Measurements from ENCODE around the gene CENPO. TPM values are rescaled to one million over a fixed set of nuclear protein-coding genes. Genes with fewer than 3 reads are reported as not detected.

CENPO gene
- total RNA-seq, 1 experiment from 2014 or later: 33.0 TPM

DNA sequence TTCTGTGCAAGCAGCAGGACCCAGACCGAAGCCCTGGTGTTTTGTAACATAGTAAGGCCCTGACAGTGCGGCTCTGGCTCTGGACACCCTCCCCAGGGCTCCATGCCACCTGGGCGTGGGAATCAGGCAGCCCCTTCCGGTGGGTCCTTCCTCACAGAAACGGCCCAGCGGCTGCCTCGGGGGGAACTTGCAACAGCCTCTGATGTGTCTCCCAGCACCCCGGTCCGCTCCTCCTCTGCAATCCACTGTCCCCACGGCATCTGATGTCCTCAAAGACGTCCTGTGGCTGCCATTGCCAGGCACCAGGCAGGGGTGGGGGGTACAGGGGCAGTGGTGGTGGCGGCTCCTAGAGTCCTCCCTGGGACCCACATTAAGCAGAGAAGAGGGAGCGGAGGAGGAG, 58.8 kb downstream of the CENPO start:
- no peak overlapping the region for H2AFZ ChIP-seq
- ChIA-PET POLR2A (ENCODE audit: unreplicated experiment) (no interaction called here), CTCF (no interaction called here)
- DNase-seq: no peak
- H3K27ac ChIP-seq: no peak overlapping the region
- no peaks in the 10 kb centered on the region for H3K27me3 ChIP-seq (ENCODE audit: insufficient read depth, low read depth)
- H4K20me1 ChIP-seq (ENCODE audit: insufficient read depth): no peaks in the 10 kb centered on the region
- H3K4me2 ChIP-seq: no peak overlapping the region
- H3K79me2 ChIP-seq (ENCODE audit: low read depth): no peaks in the 10 kb centered on the region
- H3K9me2 ChIP-seq (ENCODE audit: insufficient read depth): no peaks in the 10 kb centered on the region
- H3K9me3 ChIP-seq (ENCODE audit: insufficient read depth, low read depth): no peaks in the 10 kb centered on the region
- no peaks in the 10 kb centered on the region for H3F3A ChIP-seq (ENCODE audit: insufficient read depth, low read depth)
- H3K4me3 ChIP-seq: no peak overlapping the region
- intact Hi-C loops (cut with micrococcal nuclease; ENCODE audit: unreplicated experiment): no loop called here
- no peaks in the 10 kb centered on the region for H3K36me3 ChIP-seq (ENCODE audit: low read depth)
- no peak for TF ChIP-seq EZH2 (IDR thresholded peaks at IDR 0.05; ENCODE audit: low read depth)
- TF ChIP-seq, protein P1, sequence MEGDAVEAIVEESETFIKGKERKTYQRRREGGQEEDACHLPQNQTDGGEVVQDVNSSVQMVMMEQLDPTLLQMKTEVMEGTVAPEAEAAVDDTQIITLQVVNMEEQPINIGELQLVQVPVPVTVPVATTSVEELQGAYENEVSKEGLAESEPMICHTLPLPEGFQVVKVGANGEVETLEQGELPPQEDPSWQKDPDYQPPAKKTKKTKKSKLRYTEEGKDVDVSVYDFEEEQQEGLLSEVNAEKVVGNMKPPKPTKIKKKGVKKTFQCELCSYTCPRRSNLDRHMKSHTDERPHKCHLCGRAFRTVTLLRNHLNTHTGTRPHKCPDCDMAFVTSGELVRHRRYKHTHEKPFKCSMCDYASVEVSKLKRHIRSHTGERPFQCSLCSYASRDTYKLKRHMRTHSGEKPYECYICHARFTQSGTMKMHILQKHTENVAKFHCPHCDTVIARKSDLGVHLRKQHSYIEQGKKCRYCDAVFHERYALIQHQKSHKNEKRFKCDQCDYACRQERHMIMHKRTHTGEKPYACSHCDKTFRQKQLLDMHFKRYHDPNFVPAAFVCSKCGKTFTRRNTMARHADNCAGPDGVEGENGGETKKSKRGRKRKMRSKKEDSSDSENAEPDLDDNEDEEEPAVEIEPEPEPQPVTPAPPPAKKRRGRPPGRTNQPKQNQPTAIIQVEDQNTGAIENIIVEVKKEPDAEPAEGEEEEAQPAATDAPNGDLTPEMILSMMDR (conservative IDR thresholded peaks at IDR 0.05): no peak
- no peaks in the 10 kb centered on the region for H3K4me1 ChIP-seq (replicated peaks; ENCODE audit: insufficient read depth)
- BruUV-seq (replicated peaks): no TSS peak

DNA sequence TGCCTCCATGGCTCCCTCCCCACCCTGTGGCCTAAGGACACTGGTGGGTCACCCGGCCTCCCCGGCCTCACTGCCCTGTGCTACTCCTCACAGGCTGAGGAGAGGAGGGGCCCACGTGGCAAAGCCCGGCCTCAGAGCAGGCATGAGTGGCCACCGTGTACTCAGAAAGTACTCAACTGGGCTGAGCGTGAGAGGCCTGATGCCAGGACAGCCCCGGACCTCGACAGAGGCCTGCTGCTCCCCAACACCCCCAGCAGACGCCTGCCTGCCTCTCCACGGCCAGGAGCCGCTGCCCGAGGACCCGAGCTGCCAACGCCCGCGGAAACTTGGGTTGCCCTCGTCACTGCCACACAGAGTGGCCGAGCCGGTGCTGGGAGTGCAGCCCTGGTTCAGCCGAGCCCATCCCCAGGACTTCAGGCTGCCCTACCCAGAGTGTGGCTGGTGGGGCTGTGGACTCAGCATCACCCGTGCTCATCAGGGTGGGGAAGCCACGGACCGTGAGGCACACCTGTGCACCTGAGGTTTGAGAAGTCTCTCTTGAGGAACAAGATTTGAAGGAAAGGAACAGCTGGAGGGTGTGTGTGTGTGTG, 59.3 kb downstream of the CENPO start:
- no peak overlapping the region for H3K4me2 ChIP-seq
- TF ChIP-seq EZH2 (IDR thresholded peaks at IDR 0.05; ENCODE audit: low read depth): no peak
- TF ChIP-seq, protein P1 (conservative IDR thresholded peaks at IDR 0.05): no peak
- no peaks in the 10 kb centered on the region for H3K27me3 ChIP-seq (ENCODE audit: insufficient read depth, low read depth)
- no peaks in the 10 kb centered on the region for H3K9me2 ChIP-seq (ENCODE audit: insufficient read depth)
- ChIA-PET POLR2A (ENCODE audit: unreplicated experiment) (no interaction called here), CTCF (no interaction called here)
- DNase-seq: no peak
- BruUV-seq (replicated peaks): no TSS peak
- intact Hi-C loops (cut with micrococcal nuclease; ENCODE audit: unreplicated experiment): no loop called here
- no peak overlapping the region for H2AFZ ChIP-seq
- no peaks in the 10 kb centered on the region for H3F3A ChIP-seq (ENCODE audit: insufficient read depth, low read depth)
- H3K79me2 ChIP-seq (ENCODE audit: low read depth): no peaks in the 10 kb centered on the region
- H3K4me3 ChIP-seq: no peak overlapping the region
- H3K4me1 ChIP-seq (replicated peaks; ENCODE audit: insufficient read depth): no peaks in the 10 kb centered on the region
- H3K36me3 ChIP-seq (ENCODE audit: low read depth): no peaks in the 10 kb centered on the region
- H3K27ac ChIP-seq: no peak overlapping the region
- no peaks in the 10 kb centered on the region for H4K20me1 ChIP-seq (ENCODE audit: insufficient read depth)
- H3K9me3 ChIP-seq (ENCODE audit: insufficient read depth, low read depth): no peaks in the 10 kb centered on the region

DNA sequence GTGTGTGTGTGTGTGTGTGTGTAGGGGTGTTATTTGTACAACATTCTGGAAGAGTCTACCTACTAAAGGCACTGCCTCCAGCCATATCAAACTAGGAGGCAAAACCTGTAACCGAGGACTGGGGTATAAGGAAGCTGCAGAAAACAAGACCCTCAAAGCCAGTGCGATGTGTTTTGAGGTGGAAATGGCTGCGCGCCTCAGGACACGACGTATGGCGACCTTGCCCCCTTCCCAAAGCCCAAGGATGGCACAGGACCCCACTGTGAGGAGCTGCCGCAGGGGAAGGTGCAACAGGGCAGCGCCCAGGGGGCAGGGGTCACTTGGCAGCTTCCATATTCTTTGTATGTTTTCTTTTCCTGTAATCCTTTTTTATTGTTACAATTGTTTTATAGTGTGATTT, 59.8 kb downstream of the CENPO start:
- POLR2A ChIA-PET (ENCODE audit: unreplicated experiment): no interaction called here
- no peaks in the 10 kb centered on the region for H3K36me3 ChIP-seq (ENCODE audit: low read depth)
- intact Hi-C loops (cut with micrococcal nuclease; ENCODE audit: unreplicated experiment): no loop called here

More for the DNA sequence above, 59.8 kb downstream of the CENPO start:
- Histone ChIP-seq H3K27me3 (ENCODE audit: insufficient read depth, low read depth) (no peaks in the 10 kb centered on the region), H3K27ac (no peak overlapping the region), H3K9me3 (ENCODE audit: insufficient read depth, low read depth) (no peaks in the 10 kb centered on the region), H3K4me3 (no peak overlapping the region), H3F3A (ENCODE audit: insufficient read depth, low read depth) (no peaks in the 10 kb centered on the region), H3K79me2 (ENCODE audit: low read depth) (no peaks in the 10 kb centered on the region), H3K4me2 (no peak overlapping the region), H3K4me1 (replicated peaks; ENCODE audit: insufficient read depth) (no peaks in the 10 kb centered on the region), H2AFZ (no peak overlapping the region), H3K9me2 (ENCODE audit: insufficient read depth) (no peaks in the 10 kb centered on the region), H4K20me1 (ENCODE audit: insufficient read depth) (no peaks in the 10 kb centered on the region)
- no peak for TF ChIP-seq EZH2 (IDR thresholded peaks at IDR 0.05; ENCODE audit: low read depth)
- TF ChIP-seq, protein P1 (conservative IDR thresholded peaks at IDR 0.05): no peak
- no TSS peak for BruUV-seq (replicated peaks)
- DNase-seq: no peak
- CTCF ChIA-PET: no interaction called here
